Measurements from ENCODE around the gene MAGEA6. TPM values are rescaled to one million over a fixed set of nuclear protein-coding genes. Genes with fewer than 3 reads are reported as not detected.
"Not testable (repeated sequence)": the region's sequence is repeated elsewhere in the genome, so short reads cannot be mapped to it uniquely, and the experiment has no call there.

Gene MAGEA6, protein sequence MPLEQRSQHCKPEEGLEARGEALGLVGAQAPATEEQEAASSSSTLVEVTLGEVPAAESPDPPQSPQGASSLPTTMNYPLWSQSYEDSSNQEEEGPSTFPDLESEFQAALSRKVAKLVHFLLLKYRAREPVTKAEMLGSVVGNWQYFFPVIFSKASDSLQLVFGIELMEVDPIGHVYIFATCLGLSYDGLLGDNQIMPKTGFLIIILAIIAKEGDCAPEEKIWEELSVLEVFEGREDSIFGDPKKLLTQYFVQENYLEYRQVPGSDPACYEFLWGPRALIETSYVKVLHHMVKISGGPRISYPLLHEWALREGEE
- total RNA-seq, result not detected in 2 replicates

DNA sequence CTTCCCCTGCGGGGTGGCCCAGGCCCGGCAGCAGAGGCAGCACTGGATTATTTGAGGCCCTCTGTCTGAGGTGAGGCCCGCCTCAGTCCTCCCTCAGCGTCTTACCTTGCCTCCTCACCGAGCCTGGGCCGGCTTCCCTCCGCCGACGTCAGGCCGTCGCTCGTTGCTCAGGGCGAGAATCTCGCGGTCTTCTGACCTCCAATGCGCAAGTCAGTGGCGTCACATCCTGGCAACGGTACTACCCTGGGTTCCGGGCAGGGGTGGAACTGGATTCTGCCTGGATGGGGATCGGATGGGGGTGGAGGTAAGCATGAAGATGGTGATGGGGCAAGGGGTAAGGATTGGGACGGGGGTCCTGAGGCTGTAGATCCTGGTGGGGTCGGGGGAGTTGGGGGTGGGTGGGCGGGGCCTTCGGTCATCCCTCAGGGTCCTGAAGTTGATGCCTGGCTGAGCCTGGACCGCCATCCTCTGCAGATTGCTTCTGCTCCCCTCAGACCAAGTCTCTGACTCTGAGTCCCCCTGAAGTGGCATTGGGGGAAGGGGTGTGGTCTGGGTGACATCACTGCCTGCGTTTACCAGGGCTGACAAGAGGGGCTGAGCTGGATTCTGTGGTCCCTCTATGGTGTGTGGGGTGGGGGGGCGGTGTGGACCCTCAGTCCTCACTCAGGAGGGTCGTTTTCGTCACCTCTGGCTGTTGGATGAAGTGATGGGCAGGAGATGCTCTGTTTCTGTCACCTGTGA is at the start of gene MAGEA6:
TSS of gene MAGEA6 (minus strand) at position 141 of the 741 bp plus-strand sequence. CDS start 2,039 bp downstream, outside the sequence.
- H3K36me3 ChIP-seq (ENCODE audit: control insufficient read depth, insufficient read depth, low read length); DNase-seq (ENCODE audit: low read depth); H3K4me3 ChIP-seq (ENCODE audit: low read depth, low read length); H3K27me3 ChIP-seq (ENCODE audit: control insufficient read depth, insufficient read depth, low read length): not testable (repeated sequence)

DNA sequence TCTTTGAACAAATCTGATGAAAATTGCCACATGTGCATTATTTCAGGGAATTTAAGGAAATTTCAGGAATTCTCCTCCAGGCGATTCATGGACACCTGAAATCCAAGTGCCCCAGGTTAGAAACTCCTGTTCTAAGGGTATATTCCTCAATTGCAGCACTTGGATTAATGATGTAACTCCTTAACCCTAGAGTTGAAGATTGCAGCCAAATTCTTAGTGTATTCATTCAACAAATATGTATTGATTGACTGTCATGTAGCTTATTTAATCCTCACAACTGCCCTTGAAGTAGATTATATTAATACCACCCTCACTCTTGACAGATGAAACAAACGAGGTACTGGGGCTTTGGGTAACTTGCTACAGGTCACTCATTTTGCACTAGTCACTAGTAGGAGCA is 49.8 kb upstream of the MAGEA6 start:
- H3K4me3 ChIP-seq (ENCODE audit: low read depth, low read length), result no peak overlapping the region
- TF ChIP-seq, protein P1, sequence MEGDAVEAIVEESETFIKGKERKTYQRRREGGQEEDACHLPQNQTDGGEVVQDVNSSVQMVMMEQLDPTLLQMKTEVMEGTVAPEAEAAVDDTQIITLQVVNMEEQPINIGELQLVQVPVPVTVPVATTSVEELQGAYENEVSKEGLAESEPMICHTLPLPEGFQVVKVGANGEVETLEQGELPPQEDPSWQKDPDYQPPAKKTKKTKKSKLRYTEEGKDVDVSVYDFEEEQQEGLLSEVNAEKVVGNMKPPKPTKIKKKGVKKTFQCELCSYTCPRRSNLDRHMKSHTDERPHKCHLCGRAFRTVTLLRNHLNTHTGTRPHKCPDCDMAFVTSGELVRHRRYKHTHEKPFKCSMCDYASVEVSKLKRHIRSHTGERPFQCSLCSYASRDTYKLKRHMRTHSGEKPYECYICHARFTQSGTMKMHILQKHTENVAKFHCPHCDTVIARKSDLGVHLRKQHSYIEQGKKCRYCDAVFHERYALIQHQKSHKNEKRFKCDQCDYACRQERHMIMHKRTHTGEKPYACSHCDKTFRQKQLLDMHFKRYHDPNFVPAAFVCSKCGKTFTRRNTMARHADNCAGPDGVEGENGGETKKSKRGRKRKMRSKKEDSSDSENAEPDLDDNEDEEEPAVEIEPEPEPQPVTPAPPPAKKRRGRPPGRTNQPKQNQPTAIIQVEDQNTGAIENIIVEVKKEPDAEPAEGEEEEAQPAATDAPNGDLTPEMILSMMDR (IDR thresholded peaks at IDR 0.05; ENCODE audit: insufficient read depth, low read length, poor library complexity, severe bottlenecking), result no peak

DNA sequence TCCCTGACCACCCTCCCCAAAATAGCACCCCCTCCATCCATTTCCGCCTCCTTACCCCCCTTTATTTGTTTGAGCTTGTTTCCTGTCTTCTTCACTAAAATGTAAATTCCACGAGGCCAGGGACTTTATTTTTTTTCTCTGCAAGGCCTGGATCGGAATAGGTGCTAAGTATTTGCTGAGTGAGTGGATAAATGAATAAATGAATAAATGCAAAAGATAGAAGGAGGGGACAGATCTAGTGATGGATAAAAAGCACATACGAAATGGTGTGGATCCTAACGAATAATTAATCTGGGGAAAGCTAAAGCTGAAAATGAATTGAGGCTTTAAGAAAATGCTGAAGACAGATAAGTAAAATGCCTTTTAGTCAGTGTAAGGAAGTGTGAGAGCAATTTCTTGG is 48.9 kb upstream of the MAGEA6 start:
- H3K27me3 ChIP-seq (ENCODE audit: control insufficient read depth, insufficient read depth, low read length), result no peaks in the 10 kb centered on the region

More for the DNA sequence above, 49.8 kb upstream of the MAGEA6 start:
- Histone ChIP-seq H3K36me3 (ENCODE audit: control insufficient read depth, insufficient read depth, low read length) (no peaks in the 10 kb centered on the region), H3K27me3 (ENCODE audit: control insufficient read depth, insufficient read depth, low read length) (no peaks in the 10 kb centered on the region)
- no peak for DNase-seq (ENCODE audit: low read depth)

DNA sequence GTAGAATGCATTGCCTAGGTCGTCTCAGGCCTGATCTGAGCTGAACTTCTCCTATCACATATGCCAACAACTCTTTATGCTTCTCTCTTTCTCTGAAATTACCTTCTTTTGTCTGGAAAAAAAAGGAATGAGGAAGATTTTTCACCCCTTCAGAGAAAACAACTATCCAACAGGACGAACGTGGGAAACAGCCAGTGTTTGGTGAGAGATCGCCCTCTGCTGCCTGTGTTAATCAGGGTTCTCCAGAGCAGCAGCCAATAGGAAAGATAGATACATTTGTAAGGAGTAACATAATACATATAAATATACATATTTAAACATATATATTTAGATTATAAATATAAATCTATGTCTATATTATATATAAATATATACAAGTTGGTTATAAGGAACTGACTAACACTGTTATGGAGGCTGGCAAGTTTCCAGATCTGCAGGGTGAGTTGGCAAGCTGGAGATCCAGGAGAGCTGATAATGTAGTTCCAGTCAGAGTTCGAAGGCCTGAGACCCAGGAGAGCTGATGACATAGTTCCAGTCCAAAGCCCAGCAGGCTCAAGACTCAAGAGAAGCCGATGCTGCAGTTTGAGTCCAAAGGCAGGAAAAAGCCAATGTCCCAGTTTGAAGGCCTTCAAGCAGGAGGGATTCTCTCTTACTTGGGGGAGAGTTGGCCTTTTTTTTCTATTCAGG is 47.7 kb upstream of the MAGEA6 start:
- no peaks in the 10 kb centered on the region for H3K27me3 ChIP-seq (ENCODE audit: control insufficient read depth, insufficient read depth, low read length)
- H3K4me3 ChIP-seq (ENCODE audit: low read depth, low read length), result no peak overlapping the region
- TF ChIP-seq, protein P1 (IDR thresholded peaks at IDR 0.05; ENCODE audit: insufficient read depth, low read length, poor library complexity, severe bottlenecking), result peak; percentile 57
- no peaks in the 10 kb centered on the region for H3K36me3 ChIP-seq (ENCODE audit: control insufficient read depth, insufficient read depth, low read length)
- no peak for DNase-seq (ENCODE audit: low read depth)

More for the DNA sequence above, 48.9 kb upstream of the MAGEA6 start:
- TF ChIP-seq, protein P1 (IDR thresholded peaks at IDR 0.05; ENCODE audit: insufficient read depth, low read length, poor library complexity, severe bottlenecking), result no peak
- H3K4me3 ChIP-seq (ENCODE audit: low read depth, low read length), result no peak overlapping the region
- no peaks in the 10 kb centered on the region for H3K36me3 ChIP-seq (ENCODE audit: control insufficient read depth, insufficient read depth, low read length)
- no peak for DNase-seq (ENCODE audit: low read depth)

DNA sequence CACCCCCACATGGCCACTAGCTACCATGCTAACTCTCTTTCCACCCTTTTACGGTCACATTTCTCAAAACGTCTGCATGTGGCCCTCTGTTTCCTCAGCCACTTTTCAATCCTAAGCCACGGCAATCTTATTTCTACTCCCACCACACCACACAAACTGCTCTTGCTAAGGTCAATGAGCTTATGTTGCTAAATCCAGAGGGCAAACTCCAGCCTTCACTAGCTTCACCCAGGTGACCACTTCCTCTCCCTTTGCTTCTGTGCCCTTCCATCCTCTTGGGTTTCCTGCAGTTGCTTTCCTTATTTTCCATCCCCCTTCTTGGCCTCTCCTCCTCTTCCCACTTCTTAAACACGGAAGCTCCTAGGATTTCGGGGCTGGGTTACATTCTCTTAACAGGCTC is 44.6 kb upstream of the MAGEA6 start:
- Histone ChIP-seq H3K4me3 (ENCODE audit: low read depth, low read length) (no peak overlapping the region), H3K36me3 (ENCODE audit: control insufficient read depth, insufficient read depth, low read length) (no peaks in the 10 kb centered on the region), H3K27me3 (ENCODE audit: control insufficient read depth, insufficient read depth, low read length) (no peaks in the 10 kb centered on the region)
- TF ChIP-seq, protein P1 (IDR thresholded peaks at IDR 0.05; ENCODE audit: insufficient read depth, low read length, poor library complexity, severe bottlenecking), result no peak
- no peak for DNase-seq (ENCODE audit: low read depth)

DNA sequence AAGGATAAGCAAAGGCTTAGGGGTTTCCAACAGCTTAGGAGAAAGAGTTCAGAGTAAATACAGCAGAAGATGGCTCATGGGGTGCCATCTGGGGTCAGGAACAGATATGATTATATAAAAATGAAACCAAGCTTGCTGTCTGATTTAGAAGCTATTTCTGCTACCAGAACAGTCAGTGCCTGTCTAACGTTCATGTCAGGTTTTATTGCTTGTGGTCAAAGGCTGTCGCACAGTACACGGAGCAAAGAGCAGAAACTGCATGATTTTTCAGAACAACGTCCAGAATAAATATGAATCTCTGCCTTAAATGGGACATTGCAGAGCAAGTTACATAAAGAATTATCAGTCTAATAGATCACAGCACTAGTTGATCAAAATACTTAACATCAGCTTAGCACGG is 43.7 kb upstream of the MAGEA6 start:
- Histone ChIP-seq H3K36me3 (ENCODE audit: control insufficient read depth, insufficient read depth, low read length) (no peaks in the 10 kb centered on the region), H3K4me3 (ENCODE audit: low read depth, low read length) (no peak overlapping the region), H3K27me3 (ENCODE audit: control insufficient read depth, insufficient read depth, low read length) (no peaks in the 10 kb centered on the region)
- TF ChIP-seq, protein P1 (IDR thresholded peaks at IDR 0.05; ENCODE audit: insufficient read depth, low read length, poor library complexity, severe bottlenecking), result no peak
- DNase-seq (ENCODE audit: low read depth), result no peak

Measured in kidney epithelial cell (primary cell).